IPS-15b (cell line): ENCODE results near the gene DHDH.
"Not testable (repeated sequence)": the region's sequence is repeated elsewhere in the genome, so short reads cannot be mapped to it uniquely, and the experiment has no call there.

Source experiments
- H3K27me3 ChIP-seq: one replicate; pipeline ENCODE4 v1.6.1; 2013; ENCODE audit warnings: low read length; ENCODE audit not compliant: control insufficient read depth, insufficient read depth
- H3K36me3 ChIP-seq: one replicate; pipeline ENCODE4 v1.6.1; 2013; ENCODE audit warnings: low read length; ENCODE audit not compliant: control insufficient read depth, insufficient read depth
- H3K4me1 ChIP-seq: one replicate; pipeline ENCODE4 v1.6.1; 2013; ENCODE audit warnings: mild to moderate bottlenecking, low read length; ENCODE audit not compliant: control insufficient read depth, insufficient read depth
- H3K4me3 ChIP-seq: one replicate; pipeline ENCODE4 v1.5.1; 2013; ENCODE audit warnings: low read depth, low read length
- H3K9ac ChIP-seq: one replicate; pipeline ENCODE4 v1.6.1; 2013; ENCODE audit warnings: low read depth, mild to moderate bottlenecking, low read length
- H3K9me3 ChIP-seq: one replicate; pipeline ENCODE4 v1.6.1; 2013; ENCODE audit warnings: mild to moderate bottlenecking, low read length; ENCODE audit not compliant: control insufficient read depth, insufficient read depth

The DHDH gene

GRCh38 chr19:48919271-48919670 lies 14.2 kb upstream of the DHDH start:
- not testable (repeated sequence) for H3K9ac ChIP-seq, H3K9me3 ChIP-seq
- peaks cover 46% of the 10 kb centered on the region for H3K36me3 ChIP-seq

GRCh38 chr19:48920949-48921348 lies 12.6 kb upstream of the DHDH start:
- Histone ChIP-seq H3K9ac (no peak overlapping the region), H3K9me3 (no peaks in the 10 kb centered on the region), H3K27me3 (no peaks in the 10 kb centered on the region), H3K36me3 (peaks cover 38% of the 10 kb centered on the region), H3K4me3 (no peak overlapping the region), H3K4me1 (no peaks in the 10 kb centered on the region)

More at GRCh38 chr19:48919271-48919670, 14.2 kb upstream of the DHDH start:
- H3K4me1 ChIP-seq, H3K27me3 ChIP-seq, H3K4me3 ChIP-seq: not testable (repeated sequence)

GRCh38 chr19:48921721-48922500 lies 11.6 kb upstream of the DHDH start:
- Histone ChIP-seq H3K4me1 (no peaks in the 10 kb centered on the region), H3K9ac (no peak overlapping the region), H3K36me3 (peaks cover 38% of the 10 kb centered on the region), H3K27me3 (no peaks in the 10 kb centered on the region), H3K9me3 (no peaks in the 10 kb centered on the region), H3K4me3 (no peak overlapping the region)

GRCh38 chr19:48922548-48923490 lies 10.7 kb upstream of the DHDH start:
- Histone ChIP-seq H3K36me3 (peaks cover 36% of the 10 kb centered on the region), H3K9ac (no peak overlapping the region), H3K4me1 (no peaks in the 10 kb centered on the region), H3K27me3 (no peaks in the 10 kb centered on the region), H3K4me3 (no peak overlapping the region), H3K9me3 (no peaks in the 10 kb centered on the region)

- no peak overlapping the region for H3K4me3 ChIP-seq
- H3K9ac ChIP-seq: no peak overlapping the region
- peaks cover 17% of the 10 kb centered on the region for H3K36me3 ChIP-seq
- H3K27me3 ChIP-seq: no peaks in the 10 kb centered on the region
- H3K9me3 ChIP-seq: no peaks in the 10 kb centered on the region
- H3K4me1 ChIP-seq: no peaks in the 10 kb centered on the region
Observed at GRCh38 chr19:48925240-48925843, 8.2 kb upstream of the DHDH start.

DNA sequence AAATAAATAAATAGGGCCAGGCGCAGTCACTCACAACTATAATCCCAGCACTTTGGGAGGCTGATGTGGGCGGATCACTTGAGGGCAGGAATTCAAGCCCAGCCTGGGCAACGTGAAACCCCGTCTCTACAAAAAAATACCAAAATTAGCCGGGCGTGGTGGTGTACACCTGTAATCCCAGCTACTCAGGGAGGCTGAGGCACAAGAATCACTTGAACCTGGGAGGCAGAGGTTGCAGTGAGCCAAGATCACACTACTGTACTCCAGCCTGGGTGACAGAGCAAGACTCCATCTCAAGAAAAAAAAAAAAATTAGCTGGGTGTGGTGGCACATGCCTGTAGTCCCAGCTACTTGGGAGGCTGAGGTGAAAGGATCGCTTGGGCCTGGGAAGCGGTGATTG lies 7.6 kb upstream of the DHDH start:
- H3K4me3 ChIP-seq, H3K9me3 ChIP-seq, H3K27me3 ChIP-seq, H3K4me1 ChIP-seq, H3K9ac ChIP-seq: not testable (repeated sequence)
- peaks cover 15% of the 10 kb centered on the region for H3K36me3 ChIP-seq

DNA sequence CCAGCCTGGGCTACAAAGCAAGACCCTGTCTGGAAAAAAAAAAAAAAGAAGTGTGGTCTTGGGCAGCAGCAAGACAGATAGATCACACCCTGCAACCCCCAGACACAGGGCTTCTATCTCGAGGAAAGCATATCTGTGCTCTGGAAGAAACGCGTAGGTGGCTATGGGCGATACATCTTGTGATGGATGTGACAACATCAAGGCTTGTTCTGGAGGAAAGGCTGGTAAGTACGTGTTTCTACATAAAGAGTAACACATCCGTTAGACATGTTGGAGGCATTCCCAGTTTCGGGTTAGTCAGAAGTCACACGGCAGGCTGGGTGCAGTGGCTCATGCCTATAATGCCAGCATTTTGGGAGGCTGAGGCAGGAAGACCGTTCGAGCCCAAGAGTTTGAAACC lies 6.6 kb upstream of the DHDH start:
- Histone ChIP-seq H3K9me3 (no peaks in the 10 kb centered on the region), H3K27me3 (peaks cover 4% of the 10 kb centered on the region), H3K36me3 (peaks cover 7% of the 10 kb centered on the region), H3K4me1 (no peaks in the 10 kb centered on the region), H3K4me3 (no peak overlapping the region), H3K9ac (no peak overlapping the region)

GRCh38 chr19:48927692-48928091 lies 5.8 kb upstream of the DHDH start:
- not testable (repeated sequence) for H3K27me3 ChIP-seq, H3K4me1 ChIP-seq, H3K9me3 ChIP-seq, H3K9ac ChIP-seq, H3K4me3 ChIP-seq, H3K36me3 ChIP-seq

DNA sequence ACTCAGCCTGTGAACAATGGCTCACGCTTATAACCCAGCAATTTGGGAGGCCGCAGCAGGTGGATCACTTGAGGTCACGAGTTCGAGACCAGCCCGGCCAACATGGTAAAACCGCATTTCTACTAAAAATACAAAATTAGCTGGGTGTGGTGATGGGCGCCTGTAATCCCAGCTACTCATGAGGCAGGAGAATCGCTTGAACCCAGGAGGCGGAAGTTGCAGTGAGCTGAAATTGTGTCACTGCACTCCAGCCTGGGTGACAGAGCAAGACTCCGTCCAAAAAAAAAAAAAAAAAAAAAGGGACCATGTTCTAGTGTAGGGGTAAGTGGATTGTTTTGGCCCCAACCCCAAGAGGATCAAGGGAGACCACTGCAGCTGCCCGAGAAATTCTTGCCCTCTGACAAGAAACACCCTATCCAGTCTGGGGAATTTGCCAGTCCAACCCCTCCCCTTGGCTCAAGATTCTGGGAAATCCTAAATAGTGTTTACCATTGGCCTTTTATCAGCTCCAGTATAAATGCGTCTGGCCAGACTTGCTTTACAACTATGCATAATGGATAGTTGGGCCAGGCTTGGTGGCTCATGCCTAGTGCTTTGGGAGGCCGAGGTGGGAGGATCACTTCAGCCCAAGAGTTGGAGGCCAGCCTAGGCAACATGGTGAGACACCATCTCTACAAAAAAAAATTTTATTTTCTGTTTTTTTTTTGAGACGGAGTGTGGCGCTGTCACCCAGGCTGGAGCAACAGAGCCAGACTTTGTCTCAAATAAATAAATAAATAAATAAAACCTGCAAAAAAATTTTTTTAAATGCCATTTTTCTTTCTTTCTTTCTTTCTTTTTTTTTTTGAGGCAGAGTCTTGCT lies 5.1 kb upstream of the DHDH start:
- H3K4me1 ChIP-seq: no peaks in the 10 kb centered on the region
- H3K36me3 ChIP-seq: no peaks in the 10 kb centered on the region
- no peak overlapping the region for H3K9ac ChIP-seq
- peaks cover 15% of the 10 kb centered on the region for H3K27me3 ChIP-seq
- no peaks in the 10 kb centered on the region for H3K9me3 ChIP-seq
- no peak overlapping the region for H3K4me3 ChIP-seq

- Histone ChIP-seq H3K9me3 (no peaks in the 10 kb centered on the region), H3K4me3 (no peak overlapping the region), H3K9ac (no peak overlapping the region), H3K36me3 (no peaks in the 10 kb centered on the region), H3K4me1 (peaks cover 5% of the 10 kb centered on the region), H3K27me3 (peaks cover 30% of the 10 kb centered on the region)
Observed at GRCh38 chr19:48934837-48935236, 1.3 kb downstream of the DHDH start.

- H3K27me3 ChIP-seq: peaks cover 30% of the 10 kb centered on the region
- no peak overlapping the region for H3K4me3 ChIP-seq
- H3K4me1 ChIP-seq: peaks cover 5% of the 10 kb centered on the region
- H3K9ac ChIP-seq: no peak overlapping the region
- H3K9me3 ChIP-seq: no peaks in the 10 kb centered on the region
- H3K36me3 ChIP-seq: no peaks in the 10 kb centered on the region
Observed at GRCh38 chr19:48935864-48936263, 2.4 kb downstream of the DHDH start.
